ENCODE measurements around the gene VSIR.

The VSIR gene

DNA sequence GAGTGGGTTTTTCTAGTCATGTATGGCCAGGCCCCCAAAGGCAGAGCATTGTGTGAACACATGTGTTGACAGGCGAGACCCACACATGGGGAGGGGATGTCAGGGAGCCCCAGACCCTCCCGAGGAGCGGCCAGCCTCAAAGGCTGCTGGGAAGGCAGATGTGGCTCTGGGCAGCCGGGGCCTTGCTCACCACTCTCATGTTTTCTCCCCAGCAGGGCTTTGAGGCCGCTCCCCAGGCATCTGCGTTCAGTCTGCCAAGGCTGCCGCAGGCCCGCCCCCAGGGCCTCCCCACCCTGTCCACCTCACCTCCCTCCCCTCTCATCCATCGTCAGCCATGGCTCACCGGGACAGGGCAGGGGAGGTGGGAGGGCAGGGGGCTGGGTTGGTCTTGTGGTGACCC, 16.6 kb upstream of the VSIR start:
- TF ChIP-seq, protein P1, sequence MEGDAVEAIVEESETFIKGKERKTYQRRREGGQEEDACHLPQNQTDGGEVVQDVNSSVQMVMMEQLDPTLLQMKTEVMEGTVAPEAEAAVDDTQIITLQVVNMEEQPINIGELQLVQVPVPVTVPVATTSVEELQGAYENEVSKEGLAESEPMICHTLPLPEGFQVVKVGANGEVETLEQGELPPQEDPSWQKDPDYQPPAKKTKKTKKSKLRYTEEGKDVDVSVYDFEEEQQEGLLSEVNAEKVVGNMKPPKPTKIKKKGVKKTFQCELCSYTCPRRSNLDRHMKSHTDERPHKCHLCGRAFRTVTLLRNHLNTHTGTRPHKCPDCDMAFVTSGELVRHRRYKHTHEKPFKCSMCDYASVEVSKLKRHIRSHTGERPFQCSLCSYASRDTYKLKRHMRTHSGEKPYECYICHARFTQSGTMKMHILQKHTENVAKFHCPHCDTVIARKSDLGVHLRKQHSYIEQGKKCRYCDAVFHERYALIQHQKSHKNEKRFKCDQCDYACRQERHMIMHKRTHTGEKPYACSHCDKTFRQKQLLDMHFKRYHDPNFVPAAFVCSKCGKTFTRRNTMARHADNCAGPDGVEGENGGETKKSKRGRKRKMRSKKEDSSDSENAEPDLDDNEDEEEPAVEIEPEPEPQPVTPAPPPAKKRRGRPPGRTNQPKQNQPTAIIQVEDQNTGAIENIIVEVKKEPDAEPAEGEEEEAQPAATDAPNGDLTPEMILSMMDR (conservative IDR thresholded peaks at IDR 0.05; ENCODE audit: low read depth, low read length), result no peak
- no peak for DNase-seq (ENCODE audit: low read depth)
- H3K4me3 ChIP-seq (ENCODE audit: low read length), result no peak overlapping the region

DNA sequence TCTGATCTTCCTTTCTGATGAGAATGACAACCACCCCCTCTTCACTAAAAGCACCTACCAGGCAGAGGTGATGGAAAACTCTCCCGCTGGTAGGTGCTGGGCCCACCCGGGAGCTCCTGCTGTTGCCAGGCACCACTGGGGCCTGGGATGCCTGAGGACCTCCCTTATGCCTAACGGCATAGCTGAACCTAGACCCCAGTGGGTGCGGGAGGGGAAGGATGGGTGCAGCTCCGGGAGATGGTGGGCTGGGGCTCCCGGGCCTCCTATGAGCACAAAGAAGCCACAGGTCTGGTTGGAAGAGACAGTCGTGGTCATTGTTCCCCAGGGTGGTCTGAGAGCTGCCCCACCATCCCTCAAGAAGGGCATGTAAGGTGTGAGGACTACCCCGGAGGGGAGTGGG, 15.6 kb upstream of the VSIR start:
- no peak overlapping the region for H3K4me3 ChIP-seq (ENCODE audit: low read length)
- TF ChIP-seq, protein P1 (conservative IDR thresholded peaks at IDR 0.05; ENCODE audit: low read depth, low read length), result no peak
- no peak for DNase-seq (ENCODE audit: low read depth)

DNA sequence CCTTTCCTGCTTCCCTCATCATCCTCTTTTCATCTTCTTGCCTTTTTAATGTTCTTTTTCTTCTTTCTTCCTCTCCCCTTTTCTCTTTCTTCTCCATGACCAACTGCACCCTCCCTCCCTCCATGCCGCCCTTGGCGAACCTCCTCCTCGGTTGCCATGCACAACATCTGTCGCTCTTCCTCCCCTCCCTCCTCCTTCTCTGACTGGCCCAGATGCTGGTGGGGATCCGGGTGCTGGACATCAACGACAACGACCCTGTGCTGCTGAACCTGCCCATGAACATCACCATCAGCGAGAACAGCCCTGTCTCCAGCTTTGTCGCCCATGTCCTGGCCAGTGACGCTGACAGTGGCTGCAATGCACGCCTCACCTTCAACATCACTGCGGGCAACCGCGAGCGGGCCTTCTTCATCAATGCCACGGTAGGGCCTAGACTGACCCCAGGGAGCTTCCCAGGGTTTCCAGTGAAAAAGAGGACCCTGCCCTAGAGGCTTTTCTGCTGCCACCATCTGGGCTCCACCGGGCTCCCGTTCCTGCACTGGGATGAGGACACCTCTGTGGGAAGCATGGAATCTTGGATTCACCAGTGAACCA, 11.5 kb upstream of the VSIR start:
- TF ChIP-seq, protein P1 (conservative IDR thresholded peaks at IDR 0.05; ENCODE audit: low read depth, low read length), result no peak
- no peak for DNase-seq (ENCODE audit: low read depth)
- no peak overlapping the region for H3K4me3 ChIP-seq (ENCODE audit: low read length)

DNA sequence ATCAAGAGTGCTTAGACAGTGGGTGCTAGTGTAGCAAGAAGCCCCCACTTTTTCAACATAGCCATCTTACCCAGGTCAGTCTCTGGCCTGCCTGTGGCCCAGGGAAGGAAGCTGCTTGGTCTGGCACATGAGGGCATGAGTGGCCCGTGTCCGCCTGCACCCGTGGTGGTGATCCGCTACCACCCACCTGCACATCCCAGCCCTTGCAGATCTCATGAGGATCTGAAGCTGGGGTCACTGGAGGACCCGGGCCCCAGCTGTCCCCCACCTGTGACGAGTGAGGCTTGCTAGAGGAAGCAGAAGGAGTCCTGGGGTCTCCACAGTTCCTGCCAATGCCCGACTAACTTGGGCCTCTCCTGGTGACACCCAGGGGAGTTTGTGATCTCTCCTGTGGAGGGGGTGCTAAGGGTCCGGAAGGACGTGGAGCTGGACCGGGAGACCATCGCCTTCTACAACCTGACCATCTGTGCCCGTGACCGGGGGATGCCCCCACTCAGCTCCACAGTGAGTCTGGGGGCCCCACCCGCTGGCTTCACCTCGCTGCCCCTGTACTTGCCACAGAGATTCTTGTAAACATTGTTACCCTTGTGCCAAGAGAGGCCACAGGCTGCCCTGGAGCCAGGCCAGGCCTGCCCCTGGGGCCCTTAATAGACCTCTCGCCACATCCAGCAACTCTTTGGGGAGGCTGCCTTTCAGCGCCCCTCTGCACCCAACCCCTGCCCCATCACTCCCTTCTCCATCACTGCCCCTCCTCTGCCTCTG, 10.8 kb upstream of the VSIR start:
- H3K4me3 ChIP-seq (ENCODE audit: low read length), result no peak overlapping the region
- DNase-seq (ENCODE audit: low read depth), result no peak
- TF ChIP-seq, protein P1 (conservative IDR thresholded peaks at IDR 0.05; ENCODE audit: low read depth, low read length), result no peak

DNA sequence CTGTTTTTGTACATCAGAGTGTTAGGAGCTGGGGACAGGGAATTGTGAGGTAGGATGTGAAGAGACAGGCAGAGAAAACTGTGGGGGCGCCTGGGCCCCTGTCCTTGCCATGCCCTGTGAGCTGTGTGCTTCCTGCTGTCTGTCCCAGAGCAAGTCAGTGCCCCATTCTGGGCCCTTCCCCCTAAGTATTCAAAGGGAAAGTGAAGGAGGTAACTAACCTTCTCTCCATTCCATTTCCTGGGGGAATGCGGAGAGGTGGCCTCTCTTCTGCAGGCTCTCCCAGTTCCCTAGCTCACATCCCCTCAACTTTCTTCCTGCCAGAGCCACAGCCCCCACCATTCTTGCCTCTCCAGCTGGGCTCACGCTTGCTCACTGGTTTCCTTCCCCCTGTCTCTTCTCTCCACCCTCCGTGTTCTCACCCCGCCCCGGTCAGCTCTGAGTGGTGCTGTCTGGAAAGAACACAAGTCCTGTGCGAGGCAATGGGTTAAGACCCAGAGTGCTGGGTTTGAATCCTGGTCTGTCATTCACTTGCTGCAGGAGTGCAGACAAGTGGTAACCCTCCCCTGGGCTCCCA, 9.7 kb upstream of the VSIR start:
- TF ChIP-seq, protein P1 (conservative IDR thresholded peaks at IDR 0.05; ENCODE audit: low read depth, low read length), result no peak

DNA sequence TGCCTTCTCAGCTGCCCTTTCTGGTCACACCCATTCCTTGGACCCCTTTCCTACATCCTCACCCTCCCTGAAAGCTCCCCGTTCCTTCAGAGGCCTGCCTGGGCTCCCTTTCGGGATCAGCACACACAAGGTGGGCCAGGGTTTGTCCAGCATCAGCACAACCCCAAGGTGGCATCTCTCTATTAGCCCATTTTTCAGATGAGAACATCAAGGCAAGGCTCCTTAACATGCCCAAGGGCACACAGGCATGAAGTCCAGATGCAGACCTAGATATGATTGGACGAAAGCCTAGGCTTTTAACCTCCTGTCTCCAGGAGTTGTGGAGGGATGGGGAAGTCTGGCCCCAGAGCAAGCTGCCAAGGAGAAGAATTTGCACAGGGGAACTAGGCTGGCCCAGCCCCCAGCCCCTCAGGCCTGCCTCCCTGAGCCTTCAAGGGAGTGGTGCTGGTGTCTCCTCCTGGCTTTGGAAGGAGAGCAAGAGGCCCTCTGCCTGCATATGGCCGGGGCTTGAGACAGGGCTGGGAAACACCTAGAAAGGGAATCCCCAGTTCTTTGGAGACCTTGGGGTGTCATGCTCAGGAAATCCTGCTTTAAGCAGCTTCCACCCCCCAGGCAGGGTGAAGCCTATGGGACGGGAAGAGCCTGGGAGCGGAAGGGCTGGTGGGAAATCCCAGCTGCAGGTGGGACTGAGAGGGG, 9.0 kb upstream of the VSIR start:
- DNase-seq (ENCODE audit: low read depth), result no peak
- H3K4me3 ChIP-seq (ENCODE audit: low read length), result no peak overlapping the region
- TF ChIP-seq, protein P1 (conservative IDR thresholded peaks at IDR 0.05; ENCODE audit: low read depth, low read length), result no peak

More for the DNA sequence above, 9.7 kb upstream of the VSIR start:
- H3K4me3 ChIP-seq (ENCODE audit: low read length), result no peak overlapping the region
- no peak for DNase-seq (ENCODE audit: low read depth)
